ENCODE results near the gene SRSF4.

The SRSF4 gene

GRCh38 chr1:29200906-29201594, 19.4 kb upstream of the SRSF4 start:
- DNase-seq: no peak

GRCh38 chr1:29197993-29198392, 16.3 kb upstream of the SRSF4 start:
- no peak for DNase-seq

GRCh38 chr1:29197590-29197924, 15.9 kb upstream of the SRSF4 start:
- DNase-seq: peak; percentile 3 to 23

GRCh38 chr1:29196863-29197589, 15.3 kb upstream of the SRSF4 start:
- DNase-seq: no peak

- DNase-seq: no peak
Observed at GRCh38 chr1:29195881-29196291, 14.2 kb upstream of the SRSF4 start.

GRCh38 chr1:29193879-29194455, 12.3 kb upstream of the SRSF4 start:
- DNase-seq: no peak

- DNase-seq: no peak
Observed at GRCh38 chr1:29190718-29191117, 9.0 kb upstream of the SRSF4 start.

GRCh38 chr1:29186707-29187106, 5.0 kb upstream of the SRSF4 start:
- DNase-seq: no peak

GRCh38 chr1:29186252-29186651, 4.6 kb upstream of the SRSF4 start:
- DNase-seq: no peak

- DNase-seq: no peak
Observed at GRCh38 chr1:29183287-29183686, 1.6 kb upstream of the SRSF4 start.

- peak; percentile 9 to 18 for DNase-seq
Observed at GRCh38 chr1:29180497-29181412, 945 bp downstream of the SRSF4 start.

- no peak for DNase-seq
Observed at GRCh38 chr1:29179641-29180184, 2.0 kb downstream of the SRSF4 start.

- DNase-seq: no peak
Observed at GRCh38 chr1:29177022-29177705, 4.5 kb downstream of the SRSF4 start.

GRCh38 chr1:29176576-29176975, 5.1 kb downstream of the SRSF4 start:
- no peak for DNase-seq

- DNase-seq: no peak
Observed at GRCh38 chr1:29172415-29172939, 9.2 kb downstream of the SRSF4 start.

GRCh38 chr1:29171521-29171920, 10.2 kb downstream of the SRSF4 start:
- DNase-seq: no peak

- DNase-seq: no peak
Observed at GRCh38 chr1:29171089-29171488, 10.6 kb downstream of the SRSF4 start.

GRCh38 chr1:29169976-29170375, 11.7 kb downstream of the SRSF4 start:
- DNase-seq: no peak

- DNase-seq: no peak
Observed at GRCh38 chr1:29167904-29168303, 13.8 kb downstream of the SRSF4 start.

- no peak for DNase-seq
Observed at GRCh38 chr1:29166291-29166878, 15.3 kb downstream of the SRSF4 start.

- no peak for DNase-seq
Observed at GRCh38 chr1:29164588-29164987, 17.1 kb downstream of the SRSF4 start.

Data from activated CD4-positive, alpha-beta T cell treated with anti-CD3 and anti-CD28 coated beads, Interleukin-2, amount 50 U/mL, for 4 hours (primary cell).